ENCODE data around the gene MRPS10. TPM values are rescaled to one million over a fixed set of nuclear protein-coding genes. Genes with fewer than 3 reads are reported as not detected.
"Not testable (repeated sequence)": the region's sequence is repeated elsewhere in the genome, so short reads cannot be mapped to it uniquely, and the experiment has no call there.

MRPS10 gene
- total and polyA plus RNA-seq, 4 donors = 20.1 to 26.8 (median 23.9) TPM

- Histone ChIP-seq H3K4me3 (ENCODE audit: low read depth in 1 of 3, low read length in 3 of 3) (no peak overlapping the region), H3K27ac (ENCODE audit: low read depth in 1 of 2, low read length in 2 of 2) (no peak overlapping the region), H3K36me3 (ENCODE audit: control insufficient read depth in 4 of 4, insufficient read depth in 3 of 4, low read depth in 1 of 4, low read length in 3 of 4) (no peaks in the 10 kb centered on the region), H3K9ac (ENCODE audit: low read depth in 1 of 2, low read length in 2 of 2) (no peak overlapping the region), H3K27me3 (ENCODE audit: control insufficient read depth in 4 of 4, insufficient read depth in 4 of 4, low read length in 3 of 4) (no peaks in the 10 kb centered on the region), H3K9me3 (ENCODE audit: control insufficient read depth in 4 of 4, low read length in 3 of 4) (no peaks in the 10 kb centered on the region), H3K4me1 (ENCODE audit: control insufficient read depth in 4 of 4, insufficient read depth in 4 of 4, low read length in 3 of 4) (no peaks in the 10 kb centered on the region)
- DNase-seq (ENCODE audit: low spot score) = no peak
- TF ChIP-seq TAF1 (conservative IDR thresholded peaks at IDR 0.05) (no peak), HNF4A (conservative IDR thresholded peaks at IDR 0.05) (no peak), SP1 (IDR thresholded peaks at IDR 0.05) (no peak), FOXA2 (IDR thresholded peaks at IDR 0.05) (no peak), RXRA (IDR thresholded peaks at IDR 0.05) (no peak), MAX (IDR thresholded peaks at IDR 0.05) (no peak), FOXA1 (IDR thresholded peaks at IDR 0.05) (no peak), RAD21 (IDR thresholded peaks at IDR 0.05) (no peak), REST (IDR thresholded peaks at IDR 0.05) (no peak), YY1 (IDR thresholded peaks at IDR 0.05) (no peak), ATF3 (IDR thresholded peaks at IDR 0.05) (no peak), NR2F2 (IDR thresholded peaks at IDR 0.05) (no peak), EGR1 (IDR thresholded peaks at IDR 0.05; ENCODE audit: low read depth in 2 of 2) (no peak), HNF4G (IDR thresholded peaks at IDR 0.05) (no peak), GABPA (IDR thresholded peaks at IDR 0.05 in 1 of 2, conservative IDR thresholded peaks at IDR 0.05 in 1 of 2) (no peak)
- WGBS = 94% methylated on average over 5 of the region's 5 CpGs
These were observed 23.6 kb downstream of the MRPS10 start for GRCh38 chr6:42194056-42194455.

DNA sequence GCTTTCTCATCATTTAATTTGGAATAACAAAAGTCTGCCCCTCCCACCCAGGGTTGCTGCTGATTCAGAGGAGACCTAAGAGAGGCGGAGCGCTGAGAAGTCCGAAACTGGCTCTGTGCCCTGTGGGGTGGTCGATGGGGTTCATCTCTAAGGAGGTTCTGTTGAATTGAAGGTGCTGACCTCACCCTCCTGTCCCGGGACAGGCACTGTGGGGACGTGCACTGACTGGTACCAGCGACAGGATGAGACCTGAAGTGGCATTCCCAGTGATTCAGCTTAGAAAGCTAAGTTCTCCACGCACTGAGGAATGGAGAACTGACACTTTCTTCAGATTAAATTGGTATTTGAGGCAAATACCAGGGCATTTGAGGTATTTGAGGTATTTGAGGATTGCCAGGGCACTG lies 24.2 kb downstream of the MRPS10 start:
- Histone ChIP-seq H3K9me3 (ENCODE audit: control insufficient read depth in 4 of 4, low read length in 3 of 4) (no peaks in the 10 kb centered on the region), H3K9ac (ENCODE audit: low read depth in 1 of 2, low read length in 2 of 2) (no peak overlapping the region), H3K27me3 (ENCODE audit: control insufficient read depth in 4 of 4, insufficient read depth in 4 of 4, low read length in 3 of 4) (no peaks in the 10 kb centered on the region), H3K4me1 (ENCODE audit: control insufficient read depth in 4 of 4, insufficient read depth in 4 of 4, low read length in 3 of 4) (no peaks in the 10 kb centered on the region), H3K36me3 (ENCODE audit: control insufficient read depth in 4 of 4, insufficient read depth in 3 of 4, low read depth in 1 of 4, low read length in 3 of 4) (no peaks in the 10 kb centered on the region), H3K27ac (ENCODE audit: low read depth in 1 of 2, low read length in 2 of 2) (no peak overlapping the region), H3K4me3 (ENCODE audit: low read depth in 1 of 3, low read length in 3 of 3) (no peak overlapping the region)
- DNase-seq (ENCODE audit: low spot score) = no peak
- WGBS = 72% methylated on average over 8 of the region's 8 CpGs
- TF ChIP-seq TAF1 (conservative IDR thresholded peaks at IDR 0.05) (no peak), ATF3 (IDR thresholded peaks at IDR 0.05) (no peak), REST (IDR thresholded peaks at IDR 0.05) (no peak), FOXA2 (IDR thresholded peaks at IDR 0.05) (no peak)

- H3K9me3 ChIP-seq (ENCODE audit: control insufficient read depth in 4 of 4, low read length in 3 of 4); H3K4me3 ChIP-seq (ENCODE audit: low read depth in 1 of 3, low read length in 3 of 3); H3K27ac ChIP-seq (ENCODE audit: low read depth in 1 of 2, low read length in 2 of 2); H3K4me1 ChIP-seq (ENCODE audit: control insufficient read depth in 4 of 4, insufficient read depth in 4 of 4, low read length in 3 of 4); H3K27me3 ChIP-seq (ENCODE audit: control insufficient read depth in 4 of 4, insufficient read depth in 4 of 4, low read length in 3 of 4); H3K9ac ChIP-seq (ENCODE audit: low read depth in 1 of 2, low read length in 2 of 2); H3K36me3 ChIP-seq (ENCODE audit: control insufficient read depth in 4 of 4, insufficient read depth in 3 of 4, low read depth in 1 of 4, low read length in 3 of 4); DNase-seq (ENCODE audit: low spot score): not testable (repeated sequence)
- WGBS = 95% methylated on average over 5 of the region's 5 CpGs
These were observed 25.3 kb downstream of the MRPS10 start for GRCh38 chr6:42192385-42192784.
